Gastroesophageal sphincter (tissue), 3 donors: Measurements from ENCODE around the gene MXD1.

Experiments
- EP300 ChIP-seq: sonication (generic); formaldehyde crosslinking; IDR thresholded peaks from one replicate; pipeline ENCODE4 v1.6.1; 2017; ENCODE audit warnings: antibody characterized with exemption, mild to moderate bottlenecking
- POLR2A ChIP-seq, 2 donors: fragments of 450-650 bp; IDR thresholded peaks; one replicate each; pipeline ENCODE4 v1.6.1; 2017; ENCODE audit warnings: antibody characterized with exemption in 2 of 2, mild to moderate bottlenecking in 2 of 2, moderate library complexity in 1 of 2
- POLR2AphosphoS5 ChIP-seq: sonication (generic); formaldehyde crosslinking; IDR thresholded peaks from one replicate; pipeline ENCODE4 v1.6.1; 2017; ENCODE audit warnings: antibody characterized with exemption
- TF ChIP-seq, protein P1 (sequence below), 4 experiments: fragments of 200-600 bp in 2 of 4; fragments of 450-650 bp in 2 of 4; sonication (generic) in 1 of 4; IDR thresholded peaks; one replicate each; pipeline ENCODE4 v1.5.1; 2017 to 2019; ENCODE audit warnings: antibody characterized with exemption in 4 of 4, mild to moderate bottlenecking in 2 of 4, moderate library complexity in 2 of 4

DNA sequence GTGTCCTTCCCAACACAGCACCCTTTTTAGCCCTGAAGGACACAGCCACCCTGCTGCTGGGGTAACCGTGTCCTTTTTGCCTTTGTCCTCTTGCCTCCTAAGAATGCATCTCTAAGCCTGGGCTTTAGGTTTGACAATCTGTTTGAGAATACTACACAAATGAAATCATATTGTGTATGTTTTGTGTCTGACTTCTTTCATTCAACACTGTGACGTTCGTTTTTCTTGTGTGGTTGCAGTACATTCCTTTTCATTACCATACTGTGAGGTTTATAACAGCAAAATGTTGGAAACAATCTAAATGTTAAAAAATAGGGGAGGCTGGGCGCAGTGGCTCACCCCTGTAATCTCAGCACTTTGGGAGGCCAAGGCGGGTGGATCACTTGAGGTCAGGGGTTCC lies 35.3 kb downstream of the MXD1 start:
- no peak for TF ChIP-seq POLR2AphosphoS5
- TF ChIP-seq, protein P1, sequence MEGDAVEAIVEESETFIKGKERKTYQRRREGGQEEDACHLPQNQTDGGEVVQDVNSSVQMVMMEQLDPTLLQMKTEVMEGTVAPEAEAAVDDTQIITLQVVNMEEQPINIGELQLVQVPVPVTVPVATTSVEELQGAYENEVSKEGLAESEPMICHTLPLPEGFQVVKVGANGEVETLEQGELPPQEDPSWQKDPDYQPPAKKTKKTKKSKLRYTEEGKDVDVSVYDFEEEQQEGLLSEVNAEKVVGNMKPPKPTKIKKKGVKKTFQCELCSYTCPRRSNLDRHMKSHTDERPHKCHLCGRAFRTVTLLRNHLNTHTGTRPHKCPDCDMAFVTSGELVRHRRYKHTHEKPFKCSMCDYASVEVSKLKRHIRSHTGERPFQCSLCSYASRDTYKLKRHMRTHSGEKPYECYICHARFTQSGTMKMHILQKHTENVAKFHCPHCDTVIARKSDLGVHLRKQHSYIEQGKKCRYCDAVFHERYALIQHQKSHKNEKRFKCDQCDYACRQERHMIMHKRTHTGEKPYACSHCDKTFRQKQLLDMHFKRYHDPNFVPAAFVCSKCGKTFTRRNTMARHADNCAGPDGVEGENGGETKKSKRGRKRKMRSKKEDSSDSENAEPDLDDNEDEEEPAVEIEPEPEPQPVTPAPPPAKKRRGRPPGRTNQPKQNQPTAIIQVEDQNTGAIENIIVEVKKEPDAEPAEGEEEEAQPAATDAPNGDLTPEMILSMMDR (IDR thresholded peaks at IDR 0.05) = no peak
- no peak for TF ChIP-seq POLR2A (IDR thresholded peaks at IDR 0.05)
- no peak for TF ChIP-seq EP300
